HG03575 (cell line): ENCODE results near the gene IFI30.

Source experiments
- ATAC-seq: cut with Tn5 transposase; IDR thresholded peaks from one replicate; pipeline ENCODE4 v1.9.1; 2021; ENCODE audit not compliant: unreplicated experiment, insufficient number of reproducible peaks, low FRiP score; ENCODE audit errors: extremely low read depth

The IFI30 gene

DNA sequence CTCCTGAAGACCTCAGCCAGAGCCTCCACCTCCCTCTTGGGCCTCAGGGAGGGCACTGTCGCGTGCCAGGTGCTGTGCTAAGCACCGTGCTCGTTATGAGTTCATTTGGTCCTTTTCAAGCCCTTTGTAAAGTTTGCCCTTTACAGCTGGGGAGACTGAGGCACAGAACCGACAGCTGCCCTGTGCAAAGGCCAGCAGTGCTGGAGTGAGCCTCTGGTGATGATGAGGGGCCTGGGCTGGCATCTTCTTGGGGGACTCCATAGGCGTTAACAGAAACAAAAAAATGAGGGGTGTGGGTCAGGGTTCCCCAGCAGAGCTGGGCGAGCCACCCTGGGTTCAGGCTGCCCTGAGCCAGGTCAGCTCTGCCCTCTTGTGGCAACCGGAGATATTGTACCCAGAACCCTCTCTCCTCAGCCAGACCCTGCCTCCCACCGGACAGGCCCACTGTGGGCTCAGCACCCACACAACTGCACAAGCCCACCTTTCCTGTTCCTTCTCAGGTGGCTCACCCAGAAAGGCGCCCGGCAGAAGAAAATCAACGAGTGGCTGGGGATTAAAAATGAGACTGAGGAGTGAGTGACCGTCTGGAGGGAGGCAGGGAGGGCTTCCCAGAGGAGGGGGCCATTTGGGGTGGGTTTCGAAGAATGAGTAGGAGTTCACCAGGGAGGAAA is 5.5 kb upstream of the IFI30 start:
- ATAC-seq, result no peak

GRCh38 chr19:18168673-18169381 is 4.8 kb upstream of the IFI30 start:
- ATAC-seq, result no peak

DNA sequence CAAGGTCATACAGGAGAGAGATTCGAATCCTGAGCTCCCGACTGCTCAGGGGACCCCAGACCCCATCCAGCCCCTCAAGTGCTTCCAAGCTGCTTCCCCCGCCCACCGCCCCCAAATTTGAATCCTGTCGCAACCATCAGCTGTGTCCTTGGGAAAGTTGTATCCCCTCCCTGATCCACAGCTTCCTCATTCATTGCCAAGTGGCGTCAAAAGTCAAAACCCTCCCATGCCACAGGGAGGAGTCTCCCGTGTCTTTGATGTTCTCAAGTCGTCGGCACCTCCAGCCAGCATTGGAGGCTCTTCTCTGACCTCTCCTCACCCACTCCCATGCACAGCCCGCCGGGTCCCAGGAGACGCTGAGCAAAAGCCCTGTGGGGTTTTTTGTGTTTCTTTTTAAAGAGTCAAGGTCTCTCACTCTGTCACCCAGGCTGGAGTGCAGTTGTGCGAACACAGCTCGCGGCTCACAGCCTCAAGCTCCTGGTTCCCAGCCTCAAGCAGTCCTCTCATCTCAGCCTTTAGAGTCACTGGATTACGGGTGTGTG is 2.8 kb upstream of the IFI30 start:
- no peak for ATAC-seq

GRCh38 chr19:18171605-18172327 is 1.8 kb upstream of the IFI30 start:
- ATAC-seq, result no peak

DNA sequence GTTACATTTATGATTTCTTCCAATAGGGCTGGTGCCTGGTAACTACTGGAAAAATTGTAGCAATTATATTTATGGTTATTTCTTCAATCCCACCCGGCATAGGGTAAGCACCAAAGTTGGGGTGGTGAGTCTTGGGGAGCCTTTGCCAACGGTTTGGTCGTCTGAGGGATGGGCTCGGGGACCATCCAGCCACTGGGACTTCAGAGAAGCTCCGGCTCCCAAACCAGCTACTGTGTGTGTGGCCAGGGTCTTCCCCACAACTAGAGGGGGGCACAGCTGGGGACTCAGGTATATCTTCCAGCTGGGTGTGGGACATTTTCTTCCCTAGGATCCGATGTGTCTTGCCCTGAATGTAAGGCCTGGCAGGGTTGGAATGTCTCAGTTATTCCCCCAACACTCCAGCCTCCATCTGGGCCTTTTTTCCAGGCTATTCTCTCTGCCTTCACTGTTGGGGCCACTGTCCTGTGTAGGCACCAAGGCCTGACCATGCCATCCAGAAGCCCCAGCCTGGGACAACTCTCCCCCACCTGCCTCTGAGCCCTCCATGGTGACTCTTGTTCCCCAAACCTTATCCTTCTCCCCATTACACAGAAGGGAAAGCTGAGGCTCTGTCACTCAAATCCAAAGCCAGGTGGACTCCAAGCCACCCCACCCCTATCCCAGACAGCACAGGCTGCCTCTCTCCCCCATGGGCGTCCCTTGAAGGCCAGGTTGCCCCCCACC is 1.1 kb upstream of the IFI30 start:
- no peak for ATAC-seq

- no peak for ATAC-seq
Measured at GRCh38 chr19:18173054-18173571, 500 bp upstream of the IFI30 start.

DNA sequence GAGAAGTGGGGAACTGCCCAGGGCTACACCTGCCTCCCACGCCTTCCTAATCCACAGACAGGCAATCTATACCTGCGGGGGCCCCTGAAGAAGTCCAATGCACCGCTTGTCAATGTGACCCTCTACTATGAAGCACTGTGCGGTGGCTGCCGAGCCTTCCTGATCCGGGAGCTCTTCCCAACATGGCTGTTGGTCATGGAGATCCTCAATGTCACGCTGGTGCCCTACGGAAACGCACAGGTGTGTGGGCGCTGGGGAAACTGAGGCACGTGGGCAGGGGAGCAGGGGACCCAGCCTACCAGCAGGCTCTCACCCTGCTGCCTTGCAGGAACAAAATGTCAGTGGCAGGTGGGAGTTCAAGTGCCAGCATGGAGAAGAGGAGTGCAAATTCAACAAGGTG is 1.4 kb downstream of the IFI30 start:
- no peak for ATAC-seq

- ATAC-seq, result no peak
Measured at GRCh38 chr19:18176367-18177310, 3.0 kb downstream of the IFI30 start.

DNA sequence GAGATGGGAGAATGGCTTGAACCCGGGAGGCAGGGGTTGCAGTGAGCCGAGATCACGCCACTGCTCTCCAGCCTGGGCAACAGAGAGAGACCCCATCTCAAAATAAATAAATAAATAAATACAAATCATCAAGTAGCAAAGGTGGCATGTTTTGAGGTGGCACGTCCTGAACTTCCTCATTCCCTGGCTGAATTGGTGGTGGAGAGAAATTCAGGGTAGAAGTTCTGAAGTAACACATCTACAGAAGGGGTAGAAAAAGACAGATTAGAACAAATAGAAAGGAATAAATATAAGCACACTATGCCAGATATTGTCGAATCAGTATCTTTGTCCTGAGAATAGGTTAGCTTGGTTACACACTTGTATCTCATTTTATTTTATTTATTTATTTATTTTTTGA is 6.3 kb downstream of the IFI30 start:
- no peak for ATAC-seq

GRCh38 chr19:18183529-18183928 is 9.9 kb downstream of the IFI30 start:
- ATAC-seq, result no peak

DNA sequence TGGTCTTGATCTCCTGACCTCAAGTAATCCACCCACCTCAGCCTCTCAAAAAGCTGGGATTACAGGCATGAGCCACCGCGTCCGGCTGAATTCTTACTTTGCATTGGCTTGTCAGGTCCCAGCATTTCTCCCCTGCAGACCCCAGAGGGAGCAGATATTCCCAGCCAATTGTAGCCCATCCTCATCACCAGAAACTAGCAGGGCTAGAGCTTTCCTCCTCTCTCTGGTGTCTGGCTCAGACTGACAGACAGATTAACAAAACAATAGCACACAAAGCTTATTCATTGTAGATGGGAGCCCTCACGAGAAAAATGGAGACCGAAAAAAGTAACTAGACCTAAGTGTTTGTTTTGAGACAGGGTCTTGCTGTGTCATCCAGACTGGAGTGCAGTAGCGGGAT is 11.9 kb downstream of the IFI30 start:
- no peak for ATAC-seq

DNA sequence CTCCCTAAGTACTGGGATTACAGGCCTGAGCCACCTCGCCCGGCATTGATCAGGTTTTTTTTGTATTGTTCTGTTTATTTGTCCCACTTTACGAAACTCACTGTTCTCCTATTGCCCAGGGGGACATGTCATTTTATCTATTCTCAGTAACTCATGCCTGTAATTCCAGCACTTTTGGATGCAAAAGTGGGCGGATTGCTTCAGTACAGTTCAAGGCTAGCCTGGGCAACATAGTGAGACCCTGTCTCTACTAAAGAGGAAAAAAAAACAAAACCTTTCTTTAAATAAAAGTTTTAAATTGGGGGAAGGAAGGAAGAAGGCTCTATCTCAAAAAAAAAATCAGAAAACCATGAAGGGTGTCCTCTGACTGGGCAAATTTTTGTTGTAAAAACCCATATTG is 16.7 kb downstream of the IFI30 start:
- no peak for ATAC-seq

GRCh38 chr19:18191640-18192062 is 18.0 kb downstream of the IFI30 start:
- ATAC-seq, result no peak

DNA sequence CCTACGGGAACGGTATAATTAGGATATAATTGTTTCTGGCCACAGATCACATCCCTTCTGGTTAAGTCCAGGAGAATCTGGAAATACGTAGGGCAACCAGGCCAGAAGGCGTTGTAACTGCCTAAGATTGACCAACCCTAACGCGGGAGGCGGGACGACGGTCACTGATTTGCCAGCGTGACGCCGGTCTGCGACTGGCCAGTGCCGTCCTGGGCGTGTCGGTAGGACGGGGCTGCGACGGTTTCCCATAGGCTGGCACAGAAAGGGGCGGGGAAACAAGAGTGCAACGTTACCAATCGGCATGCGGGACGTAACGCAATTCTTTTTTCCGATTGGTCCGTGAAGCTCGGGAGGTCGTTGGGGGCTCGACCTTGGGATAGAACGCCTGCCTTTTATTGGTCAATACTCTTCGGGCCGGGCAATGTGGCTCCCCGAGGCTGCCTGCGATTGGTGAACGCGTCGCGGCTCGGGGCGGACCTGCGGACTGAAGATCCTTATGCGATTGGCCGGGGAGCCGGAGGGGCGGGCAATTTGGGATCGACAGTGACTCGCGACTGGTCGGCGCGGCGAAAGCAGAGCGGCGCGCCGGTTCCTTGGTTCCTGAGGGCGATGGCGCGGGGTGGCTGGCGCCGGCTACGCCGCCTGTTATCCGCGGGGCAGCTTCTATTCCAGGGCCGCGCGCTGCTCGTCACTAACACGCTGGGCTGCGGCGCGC is 19.2 kb downstream of the IFI30 start, which contains the start of gene MPV17L2:
TSS of gene MPV17L2 (plus strand) at position 546 of the 715 bp plus-strand sequence. CDS start at position 610, 64 bp downstream.
- peak; percentile 41 for ATAC-seq

- no peak for ATAC-seq
Measured at GRCh38 chr19:18193388-18194180, 20.0 kb downstream of the IFI30 start.

DNA sequence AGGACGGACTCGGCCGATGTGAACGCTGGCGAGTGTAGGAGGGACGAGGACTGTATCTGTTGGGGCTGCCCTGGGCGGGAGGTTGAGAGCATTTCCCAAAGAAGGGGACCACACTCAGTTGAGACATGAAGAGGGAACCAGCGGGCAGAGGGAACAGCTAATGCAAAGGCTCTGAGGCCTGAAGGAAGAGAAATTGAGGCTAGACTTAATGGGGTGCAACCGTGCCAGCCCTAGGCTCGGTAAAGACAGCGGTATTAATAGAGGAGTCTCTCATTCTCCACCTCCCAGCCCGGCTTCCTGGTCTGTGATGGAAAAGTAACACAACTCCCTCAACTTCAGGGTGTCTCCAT is 20.5 kb downstream of the IFI30 start:
- ATAC-seq, result no peak
